ENCODE data around the gene PRDM2. TPM values are rescaled to one million over a fixed set of nuclear protein-coding genes. Genes with fewer than 3 reads are reported as not detected.
A peak's percentile ranks its signal among the peaks of the same experiment; 100 is the strongest.

Gene PRDM2
- total RNA-seq, 1 experiment from 2014 or later = 64.2 TPM

- BruUV-seq (replicated peaks) = no TSS peak
- H3K4me1 ChIP-seq (ENCODE audit: insufficient read depth, low read length, poor library complexity, severe bottlenecking) = peaks cover 32% of the 10 kb centered on the region
- TF ChIP-seq CTCF (conservative IDR thresholded peaks at IDR 0.05; ENCODE audit: low read depth, low read length) (no peak), EZH2 (IDR thresholded peaks at IDR 0.05; ENCODE audit: borderline replicate concordance, low read depth, low read length, poor library complexity, severe bottlenecking) (no peak)
- H3K4me3 ChIP-seq (ENCODE audit: low read depth, low read length, poor library complexity, severe bottlenecking) = peak overlapping the region; percentile 70
- H3K36me3 ChIP-seq (ENCODE audit: insufficient read depth, low read length, poor library complexity, severe bottlenecking) = no peaks in the 10 kb centered on the region
- POLR2A ChIA-PET (ENCODE audit: low non-redundant PET) = interaction anchor here (0.7 kb wide), 1 partner anchor 64 kb away, joined by 4 read pairs; no protein-coding TSS in a partner anchor
- H3K27me3 ChIP-seq (replicated peaks; ENCODE audit: insufficient read depth, low read depth, low read length, poor library complexity) = no peaks in the 10 kb centered on the region
- intact Hi-C loops (cut with micrococcal nuclease; ENCODE audit: unreplicated experiment) = no loop called here
- peaks cover 3% of the 10 kb centered on the region for H3K9me3 ChIP-seq (ENCODE audit: low read depth, low read length, poor library complexity, severe bottlenecking)
- DNase-seq (ENCODE audit: low spot score) = peak; percentile 51
- CTCF ChIA-PET = no interaction called here
- peak overlapping the region; percentile 96 for H3K27ac ChIP-seq (ENCODE audit: low read depth, low read length, poor library complexity, severe bottlenecking)
Observed at GRCh38 chr1:13700521-13701270, 708 bp downstream of the PRDM2 start.

GRCh38 chr1:13701271-13701640 is 1.3 kb downstream of the PRDM2 start:
- no peak for DNase-seq (ENCODE audit: low spot score)
- TF ChIP-seq CTCF (conservative IDR thresholded peaks at IDR 0.05; ENCODE audit: low read depth, low read length) (no peak), EZH2 (IDR thresholded peaks at IDR 0.05; ENCODE audit: borderline replicate concordance, low read depth, low read length, poor library complexity, severe bottlenecking) (no peak)
- ChIA-PET POLR2A (ENCODE audit: low non-redundant PET) (interaction anchor here (0.7 kb wide), 1 partner anchor 64 kb away, joined by 4 read pairs; no protein-coding TSS in a partner anchor), CTCF (no interaction called here)
- intact Hi-C loops (cut with micrococcal nuclease; ENCODE audit: unreplicated experiment) = no loop called here
- peaks cover 3% of the 10 kb centered on the region for H3K9me3 ChIP-seq (ENCODE audit: low read depth, low read length, poor library complexity, severe bottlenecking)
- BruUV-seq (replicated peaks) = no TSS peak
- H3K4me1 ChIP-seq (ENCODE audit: insufficient read depth, low read length, poor library complexity, severe bottlenecking) = peaks cover 32% of the 10 kb centered on the region
- H3K36me3 ChIP-seq (ENCODE audit: insufficient read depth, low read length, poor library complexity, severe bottlenecking) = no peaks in the 10 kb centered on the region
- H3K27ac ChIP-seq (ENCODE audit: low read depth, low read length, poor library complexity, severe bottlenecking) = peak overlapping the region; percentile 96
- peak overlapping the region; percentile 70 for H3K4me3 ChIP-seq (ENCODE audit: low read depth, low read length, poor library complexity, severe bottlenecking)
- no peaks in the 10 kb centered on the region for H3K27me3 ChIP-seq (replicated peaks; ENCODE audit: insufficient read depth, low read depth, low read length, poor library complexity)

GRCh38 chr1:13702425-13703127 is 2.6 kb downstream of the PRDM2 start:
- ChIA-PET POLR2A (ENCODE audit: low non-redundant PET) (no interaction called here), CTCF (no interaction called here)
- Histone ChIP-seq H3K9me3 (ENCODE audit: low read depth, low read length, poor library complexity, severe bottlenecking) (peaks cover 3% of the 10 kb centered on the region), H3K27ac (ENCODE audit: low read depth, low read length, poor library complexity, severe bottlenecking) (no peak overlapping the region), H3K4me3 (ENCODE audit: low read depth, low read length, poor library complexity, severe bottlenecking) (no peak overlapping the region), H3K27me3 (replicated peaks; ENCODE audit: insufficient read depth, low read depth, low read length, poor library complexity) (no peaks in the 10 kb centered on the region), H3K36me3 (ENCODE audit: insufficient read depth, low read length, poor library complexity, severe bottlenecking) (no peaks in the 10 kb centered on the region), H3K4me1 (ENCODE audit: insufficient read depth, low read length, poor library complexity, severe bottlenecking) (peaks cover 32% of the 10 kb centered on the region)
- no TSS peak for BruUV-seq (replicated peaks)
- no peak for DNase-seq (ENCODE audit: low spot score)
- intact Hi-C loops (cut with micrococcal nuclease; ENCODE audit: unreplicated experiment) = no loop called here
- TF ChIP-seq EZH2 (IDR thresholded peaks at IDR 0.05; ENCODE audit: borderline replicate concordance, low read depth, low read length, poor library complexity, severe bottlenecking) = no peak
- TF ChIP-seq CTCF (conservative IDR thresholded peaks at IDR 0.05; ENCODE audit: low read depth, low read length) = no peak
